IMR-90 (cell line): ENCODE measurements around the gene IFIT3. TPM values are rescaled to one million over a fixed set of nuclear protein-coding genes. Genes with fewer than 3 reads are reported as not detected.

ENCODE experiments used
- ATAC-seq: fragments of 200-7000 bp; cut with Tn5 transposase; 2 replicates; pipeline ENCODE4 v1.9.1; 2020; ENCODE audit warnings: low read depth, mild to moderate bottlenecking, moderate library complexity
- BruUV-seq: library from RNA; stranded (reverse); fragments of 400-500 nt; replicated peaks from 2 replicates; lab custom pipeline; 2021; lab: Mats Ljungman, UMichigan
- CTCF ChIA-PET: fragments of 300-600 bp; formaldehyde crosslinking; extraction: SDS; loops from one replicate; lab custom pipeline; 2021; ENCODE audit warnings: antibody characterized with exemption; lab: Yijun Ruan, JAX
- POLR2A ChIA-PET: fragments of 300-600 bp; sonication (Branson Sonifier 250); formaldehyde crosslinking; loops from one replicate; lab custom pipeline; 2022; ENCODE audit warnings: antibody characterized with exemption; ENCODE audit not compliant: unreplicated experiment; lab: Charles Lee
- DNase-seq: peaks from one replicate; pipeline ENCODE4 v3.0.0; 2013
- H2AFZ ChIP-seq: replicated peaks from 2 replicates; pipeline ENCODE3; 2013; ENCODE audit warnings: low read length, mild to moderate bottlenecking; ENCODE audit not compliant: poor library complexity
- H2AK5ac ChIP-seq: 2 replicates; pipeline ENCODE4 v1.6.1; 2013; ENCODE audit warnings: low read depth, low read length, inconsistent platforms
- H2AK9ac ChIP-seq: replicated peaks from 2 replicates; pipeline ENCODE3; 2013; ENCODE audit warnings: mild to moderate bottlenecking, low read depth, low read length, moderate library complexity; ENCODE audit not compliant: poor library complexity
- H2BK120ac ChIP-seq: 2 replicates; pipeline ENCODE4 v1.6.1; 2013; ENCODE audit warnings: low read depth, low read length, inconsistent platforms
- H2BK15ac ChIP-seq: 3 replicates; pipeline ENCODE4 v1.6.1; 2013; ENCODE audit warnings: low read depth, low read length, inconsistent platforms
- H2BK20ac ChIP-seq: 2 replicates; pipeline ENCODE4 v1.6.1; 2013; ENCODE audit warnings: low read depth, mild to moderate bottlenecking, inconsistent platforms, low read length, moderate library complexity
- H2BK5ac ChIP-seq: 2 replicates; pipeline ENCODE4 v1.6.1; 2013; ENCODE audit warnings: mild to moderate bottlenecking, low read depth, low read length, inconsistent platforms; ENCODE audit not compliant: poor library complexity, severe bottlenecking
- H3K14ac ChIP-seq: replicated peaks from 2 replicates; pipeline ENCODE4 v1.6.1; 2013; ENCODE audit warnings: low read depth, low read length, inconsistent platforms
- H3K18ac ChIP-seq: 2 replicates; pipeline ENCODE4 v1.6.1; 2013; ENCODE audit warnings: low read depth, low read length, control low read depth
- H3K23ac ChIP-seq: 2 replicates; pipeline ENCODE4 v1.6.1; 2013; ENCODE audit warnings: low read depth, low read length, inconsistent platforms
- H3K27ac ChIP-seq: 2 replicates; pipeline ENCODE4 v1.5.1; 2013; ENCODE audit warnings: mild to moderate bottlenecking, control low read depth, low read length; ENCODE audit not compliant: insufficient read depth
- H3K27me3 ChIP-seq: 2 replicates; pipeline ENCODE4 v1.6.1; 2013; ENCODE audit warnings: low read length; ENCODE audit not compliant: control insufficient read depth, insufficient read depth
- H3K36me3 ChIP-seq: 2 replicates; pipeline ENCODE4 v1.6.1; 2013; ENCODE audit warnings: low read length, mixed read lengths; ENCODE audit not compliant: control insufficient read depth, insufficient read depth
- H3K4ac ChIP-seq: 2 replicates; pipeline ENCODE4 v1.6.1; 2013; ENCODE audit warnings: low read depth, low read length, inconsistent platforms
- H3K4me1 ChIP-seq: 2 replicates; pipeline ENCODE4 v1.6.1; 2013; ENCODE audit warnings: low read length, mixed read lengths; ENCODE audit not compliant: control insufficient read depth, insufficient read depth
- H3K4me2 ChIP-seq: 2 replicates; pipeline ENCODE4 v1.6.1; 2013; ENCODE audit warnings: low read depth, mild to moderate bottlenecking, control low read depth, low read length, moderate library complexity
- H3K4me3 ChIP-seq: 2 replicates; pipeline ENCODE4 v1.5.1; 2013; ENCODE audit warnings: low read depth, mild to moderate bottlenecking, control low read depth, low read length, moderate library complexity; ENCODE audit not compliant: insufficient read depth
- H3K56ac ChIP-seq: 2 replicates; pipeline ENCODE4 v1.6.1; 2013; ENCODE audit warnings: low read length, inconsistent platforms; ENCODE audit not compliant: insufficient read depth; ENCODE audit errors: extremely low read depth
- H3K79me1 ChIP-seq, 2 experiments: 2 replicates each; pipeline ENCODE4 v1.6.1; 2013; ENCODE audit warnings: low read length in 2 of 2, inconsistent platforms in 1 of 2, low read depth in 1 of 2
- H3K9ac ChIP-seq: 2 replicates; pipeline ENCODE4 v1.6.1; 2013; ENCODE audit warnings: low read depth, low read length, control low read depth
- H3K9me1 ChIP-seq: 2 replicates; pipeline ENCODE4 v1.6.1; 2013; ENCODE audit warnings: low read length, inconsistent platforms; ENCODE audit not compliant: insufficient read depth
- H3K9me3 ChIP-seq: 2 replicates; pipeline ENCODE4 v1.6.1; 2013; ENCODE audit warnings: low read length; ENCODE audit not compliant: control insufficient read depth, insufficient read depth
- H4K20me1 ChIP-seq: 2 replicates; pipeline ENCODE4 v1.6.1; 2013; ENCODE audit warnings: low read length, inconsistent platforms; ENCODE audit not compliant: insufficient read depth
- H4K5ac ChIP-seq: 2 replicates; pipeline ENCODE4 v1.6.1; 2013; ENCODE audit warnings: mild to moderate bottlenecking, low read depth, low read length, control low read depth
- H4K8ac ChIP-seq, 2 experiments: 2 replicates each; pipeline ENCODE4 v1.6.1; 2013; ENCODE audit warnings: low read depth in 2 of 2, low read length in 2 of 2, control low read depth in 1 of 2, inconsistent platforms in 1 of 2
- H4K91ac ChIP-seq: 2 replicates; pipeline ENCODE4 v1.6.1; 2013; ENCODE audit warnings: low read depth, low read length, inconsistent platforms; ENCODE audit not compliant: insufficient read depth
- CTCF ChIP-seq: conservative IDR thresholded peaks from 2 replicates; pipeline ENCODE4 v1.5.1; 2012; ENCODE audit warnings: mild to moderate bottlenecking, low read depth, low read length, improper control_type of control experiment
- ELK1 ChIP-seq: fragments of 150-350 bp; IDR thresholded peaks from 2 replicates; pipeline ENCODE4 v1.6.1; 2016; ENCODE audit warnings: low read depth, mild to moderate bottlenecking, low read length, moderate library complexity, borderline replicate concordance
- FOS ChIP-seq: fragments of 150-350 bp; IDR thresholded peaks from 2 replicates; pipeline ENCODE4 v1.6.1; 2016; ENCODE audit warnings: low read depth, low read length
- MAFK ChIP-seq: IDR thresholded peaks from 2 replicates; pipeline ENCODE4 v1.6.1; 2012; ENCODE audit warnings: low read depth, low read length, improper control_type of control experiment
- MXI1 ChIP-seq: IDR thresholded peaks from 2 replicates; pipeline ENCODE4 v1.6.1; 2012; ENCODE audit warnings: low read depth, mild to moderate bottlenecking, low read length, moderate library complexity, borderline replicate concordance
- POLR2A ChIP-seq: IDR thresholded peaks from 2 replicates; pipeline ENCODE4 v1.6.1; 2012; ENCODE audit warnings: mild to moderate bottlenecking, low read depth, low read length
- RCOR1 ChIP-seq: IDR thresholded peaks from 2 replicates; pipeline ENCODE4 v1.6.1; 2012; ENCODE audit warnings: mild to moderate bottlenecking, low read length, improper control_type of control experiment; ENCODE audit not compliant: insufficient replicate concordance
- SMC3 ChIP-seq: fragments of 150-350 bp; IDR thresholded peaks from 2 replicates; pipeline ENCODE4 v1.6.1; 2016; ENCODE audit warnings: low read depth, mild to moderate bottlenecking, antibody characterized with exemption, low read length, moderate library complexity
- WGBS, 2 experiments: methylation state at CpG; one replicate each; pipeline versions ENCODE4 v1.1.5 to v1.1.7; 2013; ENCODE audit warnings: missing lambda C conversion rate in 2 of 2; ENCODE audit not compliant: insufficient read length in 1 of 2; ENCODE audit errors: extremely low coverage in 2 of 2; 5-methylcytosine and 5-hydroxymethylcytosine counted together
- dilution Hi-C: fragments of 300-500 bp; cut with HindIII; formaldehyde crosslinking; loops from one replicate; pipeline ENCODE4 v1.14.3; 2018; ENCODE audit warnings: low sequenced_read_pairs; ENCODE audit not compliant: unreplicated experiment
- in situ Hi-C: fragments of 300-500 bp; cut with MboI; formaldehyde crosslinking; loops from 3 replicates; pipeline ENCODE4 v1.14.3; 2019; ENCODE audit warnings: low sequenced_read_pairs, inconsistent platforms, mixed read lengths
- intact Hi-C: fragments of 100-400 bp; cut with micrococcal nuclease; formaldehyde crosslinking; loops from 2 replicates; pipeline ENCODE4 v1.10.0; 2022
- polyA plus RNA-seq, 3 experiments: library from polyadenylated mRNA; depleted of rRNA; stranded (reverse); fragments of >200 nt; gene quantifications; 2 replicates each; pipeline ENCODE4 v1.2.3, GENCODE V29; 2012; ENCODE audit warnings: low replicate concordance in 1 of 3
- total RNA-seq: library from RNA; depleted of rRNA; stranded (reverse); fragments of >200 nt; gene quantifications from 2 replicates; pipeline ENCODE4 v1.2.3, GENCODE V29; 2012

The IFIT3 gene
- total and polyA plus RNA-seq, 2 of the 4 experiments (the other 2 are of a cell fraction) = 3.5 to 7.3 TPM

GRCh38 chr10:89348481-89348880 lies 20.7 kb downstream of the IFIT3 start:
- H3K4me3 ChIP-seq = no peak overlapping the region
- H3K14ac ChIP-seq = no peak overlapping the region
- no peaks in the 10 kb centered on the region for H3K36me3 ChIP-seq
- no peak overlapping the region for H2AFZ ChIP-seq
- no peak overlapping the region for H3K27ac ChIP-seq
- H2AK5ac ChIP-seq = no peak overlapping the region
- ATAC-seq = no peak
- H4K5ac ChIP-seq = no peak overlapping the region
- H3K4ac ChIP-seq = no peak overlapping the region
- ChIA-PET CTCF (no interaction called here), POLR2A (no interaction called here)
- no peaks in the 10 kb centered on the region for H3K79me1 ChIP-seq
- H3K23ac ChIP-seq = no peak overlapping the region
- H2AK9ac ChIP-seq = no peak overlapping the region
- H2BK20ac ChIP-seq = no peak overlapping the region
- dilution Hi-C loops = no loop called here
- H4K91ac ChIP-seq = no peak overlapping the region
- no peak overlapping the region for H3K56ac ChIP-seq
- no peak overlapping the region for H2BK15ac ChIP-seq
- H3K9me1 ChIP-seq = peaks cover 5% of the 10 kb centered on the region
- 80% methylated on average over 2 of the region's 5 CpGs; no CpG with 5 or more reads in 1 of the 2 experiments for WGBS, 2 experiments
- no peaks in the 10 kb centered on the region for H3K27me3 ChIP-seq
- no peaks in the 10 kb centered on the region for H3K9me3 ChIP-seq
- TF ChIP-seq SMC3 (no peak), POLR2A (no peak), FOS (no peak), CTCF (no peak), ELK1 (no peak), MXI1 (no peak), MAFK (no peak), RCOR1 (no peak)
- H2BK120ac ChIP-seq = no peak overlapping the region
- in situ Hi-C loops = no loop called here
- no peak overlapping the region for H4K8ac ChIP-seq
- no peak overlapping the region for H3K4me2 ChIP-seq
- intact Hi-C loops = no loop called here
- no TSS peak for BruUV-seq
- no peak overlapping the region for H3K9ac ChIP-seq
- H3K18ac ChIP-seq = no peak overlapping the region
- H3K4me1 ChIP-seq = peaks cover 20% of the 10 kb centered on the region
- no peaks in the 10 kb centered on the region for H4K20me1 ChIP-seq
- H2BK5ac ChIP-seq = no peak overlapping the region
- no peak for DNase-seq
